H1 (cell line): ENCODE results near the gene TMEM127. TPM values are rescaled to one million over a fixed set of nuclear protein-coding genes. Genes with fewer than 3 reads are reported as not detected.

Source experiments
- CTCF ChIA-PET: fragments of 300-600 bp; sonication (Branson Sonifier 250); formaldehyde crosslinking; loops from one replicate; lab custom pipeline; 2021; ENCODE audit not compliant: partially characterized antibody; lab: Charles Lee
- POLR2A ChIA-PET: fragments of 300-600 bp; sonication (Branson Sonifier 250); formaldehyde crosslinking; loops from one replicate; lab custom pipeline; 2021; ENCODE audit warnings: inconsistent platforms; ENCODE audit not compliant: partially characterized antibody; lab: Charles Lee
- DNase-seq, 2 experiments: peaks; one replicate each; pipeline versions ENCODE4 v3.0.0 to v3.0.0-alpha.2; 2010 to 2022; ENCODE audit warnings: low spot score in 2 of 2, low read depth in 1 of 2, mixed read lengths in 1 of 2
- FAIRE-seq: peaks from 2 replicates; lab custom pipeline; 2011; peaks lifted over from hg19 to GRCh38; lab: Jason Lieb, UNC
- H2AFZ ChIP-seq: 2 replicates; pipeline ENCODE4 v1.8.1; 2012; ENCODE audit warnings: low read length, inconsistent platforms
- H2AK5ac ChIP-seq: 2 replicates; pipeline ENCODE4 v1.6.1; 2013; ENCODE audit warnings: low read depth, low read length
- H2BK120ac ChIP-seq: replicated peaks from 2 replicates; pipeline ENCODE3; 2013; ENCODE audit warnings: low read depth, low read length, inconsistent platforms
- H2BK12ac ChIP-seq: 2 replicates; pipeline ENCODE4 v1.6.1; 2013; ENCODE audit warnings: low read depth, low read length
- H2BK15ac ChIP-seq: 2 replicates; pipeline ENCODE4 v1.6.1; 2013; ENCODE audit warnings: low read length
- H2BK20ac ChIP-seq: 2 replicates; pipeline ENCODE4 v1.6.1; 2013; ENCODE audit warnings: low read length
- H2BK5ac ChIP-seq: 2 replicates; pipeline ENCODE4 v1.6.1; 2013; ENCODE audit warnings: low read depth, low read length
- H3K14ac ChIP-seq: 2 replicates; pipeline ENCODE4 v1.6.1; 2013; ENCODE audit warnings: inconsistent platforms; ENCODE audit not compliant: insufficient read length
- H3K18ac ChIP-seq: 2 replicates; pipeline ENCODE4 v1.6.1; 2013; ENCODE audit warnings: low read length; ENCODE audit errors: extremely low read depth
- H3K23ac ChIP-seq: 2 replicates; pipeline ENCODE4 v1.6.1; 2013; ENCODE audit warnings: inconsistent platforms; ENCODE audit not compliant: insufficient read length
- H3K23me2 ChIP-seq: 2 replicates; pipeline ENCODE4 v1.6.1; 2013; ENCODE audit warnings: low read depth, low read length
- H3K27ac ChIP-seq: 2 replicates; pipeline ENCODE4 v1.6.1; 2011; ENCODE audit warnings: low read depth, low read length, inconsistent platforms
- H3K27me3 ChIP-seq, 4 experiments: replicated peaks in 1 of 4; 1 replicate in 1 of 4; 2 replicates in 3 of 4; pipeline versions ENCODE4 v1.6.1 to v1.8.1; 2011 to 2013; ENCODE audit warnings: low read length in 3 of 4, mild to moderate bottlenecking in 3 of 4, inconsistent platforms in 2 of 4, mixed read lengths in 2 of 4, moderate library complexity in 1 of 4; ENCODE audit not compliant: control insufficient read depth in 3 of 4, insufficient read depth in 3 of 4; ENCODE audit errors: extremely low read depth in 1 of 4
- H3K36me3 ChIP-seq, 4 experiments: 2 replicates each; pipeline versions ENCODE4 v1.6.1 to v1.8.1; 2011 to 2013; ENCODE audit warnings: mild to moderate bottlenecking in 4 of 4, low read length in 3 of 4, moderate library complexity in 2 of 4, control low read depth in 1 of 4, inconsistent platforms in 1 of 4; ENCODE audit not compliant: insufficient read depth in 4 of 4, control insufficient read depth in 2 of 4
- H3K4ac ChIP-seq: replicated peaks from 2 replicates; pipeline ENCODE3; 2013; ENCODE audit warnings: low read length, low read depth, mixed read lengths, inconsistent platforms; ENCODE audit not compliant: insufficient read length
- H3K4me1 ChIP-seq, 4 experiments: replicated peaks in 1 of 4; 1 replicate in 1 of 4; 2 replicates in 3 of 4; pipeline versions ENCODE4 v1.6.1 to v1.8.1; 2011 to 2013; ENCODE audit warnings: low read length in 3 of 4, inconsistent platforms in 2 of 4, mixed read lengths in 1 of 4; ENCODE audit not compliant: insufficient read depth in 4 of 4, control insufficient read depth in 3 of 4
- H3K4me2 ChIP-seq, 2 experiments: 2 replicates each; pipeline versions ENCODE4 v1.6.1 to v1.8.1; 2011 to 2013; ENCODE audit warnings: low read depth in 2 of 2, low read length in 2 of 2, control low read depth in 1 of 2, inconsistent platforms in 1 of 2, mild to moderate bottlenecking in 1 of 2; ENCODE audit not compliant: insufficient read depth in 1 of 2
- H3K4me3 ChIP-seq, 4 experiments: fragments of 200-600, 300-600 bp in 1 of 4; sonication (generic), shearing (Covaris generic), sonication (Bioruptor Twin) in 1 of 4; 2 replicates each; pipeline versions ENCODE4 v1.5.1 to v1.8.1; 2011 to 2016; ENCODE audit warnings: low read length in 4 of 4, low read depth in 3 of 4, control low read depth in 2 of 4, inconsistent platforms in 2 of 4, mild to moderate bottlenecking in 2 of 4, mixed read lengths in 1 of 4, moderate library complexity in 1 of 4; ENCODE audit not compliant: insufficient read depth in 2 of 4; ENCODE audit errors: extremely low read depth in 1 of 4
- H3K56ac ChIP-seq: replicated peaks from 2 replicates; pipeline ENCODE3; 2013; ENCODE audit warnings: low read depth, mild to moderate bottlenecking, mixed read lengths, low read length, inconsistent platforms; ENCODE audit not compliant: insufficient read length
- H3K79me1 ChIP-seq: 2 replicates; pipeline ENCODE4 v1.6.1; 2013; ENCODE audit warnings: low read depth, low read length, control low read depth
- H3K79me2 ChIP-seq, 2 experiments: 2 replicates each; pipeline versions ENCODE4 v1.6.1 to v1.8.1; 2012 to 2013; ENCODE audit warnings: low read length in 2 of 2, mild to moderate bottlenecking in 2 of 2, inconsistent platforms in 1 of 2; ENCODE audit not compliant: insufficient read depth in 2 of 2, control insufficient read depth in 1 of 2
- H3K9ac ChIP-seq, 4 experiments: replicated peaks in 1 of 4; 1 replicate in 1 of 4; 2 replicates in 3 of 4; pipeline versions ENCODE4 v1.6.1 to v1.8.1; 2011 to 2013; ENCODE audit warnings: low read depth in 3 of 4, low read length in 3 of 4, control low read depth in 2 of 4, mild to moderate bottlenecking in 2 of 4, moderate library complexity in 2 of 4, inconsistent platforms in 1 of 4; ENCODE audit errors: extremely low read depth in 1 of 4
- H3K9me3 ChIP-seq, 2 experiments: 2 replicates each; pipeline versions ENCODE4 v1.6.1 to v1.8.1; 2012 to 2013; ENCODE audit warnings: mild to moderate bottlenecking in 2 of 2, moderate library complexity in 2 of 2, control low read depth in 1 of 2, inconsistent platforms in 1 of 2, low read depth in 1 of 2, low read length in 1 of 2, mixed read lengths in 1 of 2; ENCODE audit not compliant: insufficient read depth in 2 of 2
- H4K20me1 ChIP-seq, 2 experiments: replicated peaks in 1 of 2; 2 replicates each; pipeline versions ENCODE3 to v1.8.1; 2011 to 2013; ENCODE audit warnings: inconsistent platforms in 2 of 2, low read length in 2 of 2, mild to moderate bottlenecking in 1 of 2; ENCODE audit not compliant: insufficient read depth in 2 of 2, control insufficient read depth in 1 of 2
- H4K5ac ChIP-seq: 2 replicates; pipeline ENCODE4 v1.6.1; 2013; ENCODE audit warnings: low read length, low read depth, mixed read lengths, inconsistent platforms; ENCODE audit not compliant: insufficient read length
- H4K8ac ChIP-seq: 2 replicates; pipeline ENCODE4 v1.8.0; 2013; ENCODE audit warnings: mild to moderate bottlenecking, moderate library complexity, low read length, inconsistent platforms; ENCODE audit not compliant: insufficient read depth; ENCODE audit errors: extremely low read depth
- H4K91ac ChIP-seq: replicated peaks from 2 replicates; pipeline ENCODE3; 2013; ENCODE audit warnings: low read length, mixed read lengths, inconsistent platforms; ENCODE audit not compliant: insufficient read length
- CBX5 ChIP-seq: fragments of 300-800, 300-1000 bp; sonication (generic); IDR thresholded peaks from 2 replicates; pipeline ENCODE4 v1.7.1; 2016; ENCODE audit warnings: antibody characterized with exemption, low read length, low read depth
- CTBP2 ChIP-seq: IDR thresholded peaks from 2 replicates; pipeline ENCODE4 v1.7.0; 2011; ENCODE audit warnings: borderline replicate concordance, mild to moderate bottlenecking, moderate library complexity, mixed read lengths, low read length; ENCODE audit not compliant: insufficient read depth, insufficient read length
- EZH2 ChIP-seq: fragments of 200-600 bp; sonication (generic); IDR thresholded peaks from 2 replicates; pipeline ENCODE4 v1.7.1; 2012; ENCODE audit warnings: low read depth, mild to moderate bottlenecking, moderate library complexity, low read length, inconsistent platforms; ENCODE audit not compliant: severe bottlenecking
- KDM1A ChIP-seq: fragments of 200-600, 300-600 bp; sonication (generic); IDR thresholded peaks from 2 replicates; pipeline ENCODE4 v1.7.1; 2016; ENCODE audit warnings: mild to moderate bottlenecking, low read length, borderline replicate concordance
- KDM4A ChIP-seq: IDR thresholded peaks from one replicate; pipeline ENCODE4 v1.7.1; 2012; ENCODE audit warnings: low read depth, mild to moderate bottlenecking, moderate library complexity, low read length, inconsistent platforms; ENCODE audit not compliant: severe bottlenecking
- NRF1 ChIP-seq: IDR thresholded peaks from 2 replicates; pipeline ENCODE4 v1.6.1; 2011; ENCODE audit warnings: mild to moderate bottlenecking, low read depth, low read length, improper control_type of control experiment
- SIRT6 ChIP-seq: IDR thresholded peaks from one replicate; pipeline ENCODE4 v1.7.1; 2012; ENCODE audit warnings: low read length, inconsistent platforms
- SUZ12 ChIP-seq: fragments of 200-600 bp; sonication (generic); IDR thresholded peaks from 2 replicates; pipeline ENCODE4 v1.6.1; 2012; ENCODE audit warnings: mild to moderate bottlenecking, inconsistent platforms, low read length, moderate library complexity, mixed read lengths
- TEAD4 ChIP-seq: IDR thresholded peaks from 2 replicates; pipeline ENCODE4 v1.6.1; 2012; ENCODE audit warnings: low read depth, low read length, inconsistent platforms, mixed read lengths
- YY1 ChIP-seq: IDR thresholded peaks from 2 replicates; pipeline ENCODE4 v1.6.1; 2011; ENCODE audit warnings: low read depth, mild to moderate bottlenecking, low read length
- WGBS, 2 experiments: shearing (Covaris generic) in 1 of 2; methylation state at CpG; one replicate each; pipeline versions ENCODE4 v1.1.6 to v1.1.7; 2013 to 2015; ENCODE audit warnings: low lambda C conversion rate in 2 of 2, mixed read lengths in 2 of 2, inconsistent platforms in 1 of 2, low coverage in 1 of 2, missing lambda C conversion rate in 1 of 2; ENCODE audit not compliant: insufficient replicate concordance in 2 of 2, insufficient coverage in 1 of 2, insufficient read length in 1 of 2; ENCODE audit errors: extremely low coverage in 1 of 2, missing lambda C conversion rate in 1 of 2; 5-methylcytosine and 5-hydroxymethylcytosine counted together
- polyA plus RNA-seq, 7 experiments: library from polyadenylated mRNA; depleted of rRNA in 3 of 7; stranded (reverse) in 5 of 7; unstranded in 2 of 7; fragments of >200 nt in 5 of 7; fragments of 200-250 nt in 2 of 7; gene quantifications; 1 replicate in 5 of 7; 2 replicates in 1 of 7; 4 replicates in 1 of 7; pipeline versions ENCODE4 v1.2.1 to v1.2.3, GENCODE V29; 2011 to 2013; ENCODE audit warnings: missing spikeins in 2 of 7, mixed read lengths in 2 of 7
- total RNA-seq: library from RNA; stranded (reverse); fragmentation: NEBNext Ultra II Directional; extraction: Animal tissue kit (Norgen Biotek cat#: 25700); gene quantifications from 2 replicates; pipeline ENCODE4 v1.2.1, GENCODE V29; 2021

The TMEM127 gene
- total and polyA plus RNA-seq, 2 of the 8 experiments (the other 6 are each of a cell fraction or from before 2014, with no cell fraction given): 25.0 to 41.0 TPM

GRCh38 chr2:96207774-96208142, 58.0 kb downstream of the TMEM127 start:
- Histone ChIP-seq H3K27ac (peak overlapping the region; percentile 87; the same call in 1 of the 2 replicates), H4K20me1 (peaks cover 23 to 26% of the 10 kb centered on the region in 2 experiments), H3K18ac (peak overlapping the region; percentile 86; the same call in 1 of the 2 replicates), H3K4me3 (peak overlapping the region; percentile 60 to 93 (median 76)), H3K14ac (no peak overlapping the region), H2BK15ac (no peak overlapping the region), H3K23ac (no peak overlapping the region), H3K36me3 (no peaks in the 10 kb centered on the region), H3K4ac (no peak overlapping the region), H3K23me2 (peaks cover 8% of the 10 kb centered on the region; the same call in 1 of the 2 replicates), H3K79me2 (peaks cover 42 to 58% of the 10 kb centered on the region in 2 experiments), H2BK12ac (no peak overlapping the region), H3K27me3 (no peaks in the 10 kb centered on the region), H2AFZ (no peak overlapping the region), H3K9me3 (no peaks in the 10 kb centered on the region), H3K4me1 (peaks cover 4 to 8% (median 5%) of the 10 kb centered on the region in 4 experiments; a peak in 5 of 7 replicates), H3K9ac (peak overlapping the region; percentile 37 to 92 (median 76)), H4K8ac (no peak overlapping the region), H2BK5ac (no peak overlapping the region), H3K56ac (no peak overlapping the region), H3K79me1 (peaks cover 3% of the 10 kb centered on the region; the same call in 1 of the 2 replicates), H4K91ac (no peak overlapping the region), H2BK20ac (no peak overlapping the region), H3K4me2 (peak overlapping the region; percentile 86 to 91)
- FAIRE-seq: no peak
- DNase-seq: no peak
- POLR2A ChIA-PET: interaction anchor here (0.8 to 2.9 kb wide), 13 partner anchors 8 to 62 kb away, joined by 3 to 13 read pairs (median 5); partner anchors contain the start of gene DUSP2
- CTCF ChIA-PET: no interaction called here
- WGBS, 2 experiments: 5% methylated on average over 6 of the region's 12 CpGs; no CpG with 5 or more reads in 1 of the 2 experiments
- TF ChIP-seq KDM4A: no peak
- TF ChIP-seq CBX5: no peak
- TF ChIP-seq TEAD4: no peak
- no peak for TF ChIP-seq YY1
- TF ChIP-seq EZH2: no peak
- TF ChIP-seq CTBP2: no peak
- TF ChIP-seq SUZ12: no peak
- no peak for TF ChIP-seq NRF1
- no peak for TF ChIP-seq SIRT6
- TF ChIP-seq KDM1A: no peak
- TF ChIP-seq, all 59 proteins: peak for 0
- Histone ChIP-seq H2BK120ac (no peak overlapping the region), H2AK5ac (no peak overlapping the region), H4K5ac (no peak overlapping the region)
